H1 (cell line): ENCODE data around the gene GJD4. TPM values are rescaled to one million over a fixed set of nuclear protein-coding genes. Genes with fewer than 3 reads are reported as not detected.

Source experiments
- CTCF ChIA-PET: fragments of 300-600 bp; sonication (Branson Sonifier 250); formaldehyde crosslinking; loops from one replicate; lab custom pipeline; 2021; ENCODE audit not compliant: partially characterized antibody; lab: Charles Lee
- POLR2A ChIA-PET: fragments of 300-600 bp; sonication (Branson Sonifier 250); formaldehyde crosslinking; loops from one replicate; lab custom pipeline; 2021; ENCODE audit warnings: inconsistent platforms; ENCODE audit not compliant: partially characterized antibody; lab: Charles Lee
- DNase-seq, 2 experiments: peaks; one replicate each; pipeline versions ENCODE4 v3.0.0 to v3.0.0-alpha.2; 2010 to 2022; ENCODE audit warnings: low spot score in 2 of 2, low read depth in 1 of 2, mixed read lengths in 1 of 2
- FAIRE-seq: peaks from 2 replicates; lab custom pipeline; 2011; peaks lifted over from hg19 to GRCh38; lab: Jason Lieb, UNC
- H2AFZ ChIP-seq: 2 replicates; pipeline ENCODE4 v1.8.1; 2012; ENCODE audit warnings: low read length, inconsistent platforms
- H2AK5ac ChIP-seq: 2 replicates; pipeline ENCODE4 v1.6.1; 2013; ENCODE audit warnings: low read depth, low read length
- H2BK120ac ChIP-seq: replicated peaks from 2 replicates; pipeline ENCODE3; 2013; ENCODE audit warnings: low read depth, low read length, inconsistent platforms
- H2BK12ac ChIP-seq: 2 replicates; pipeline ENCODE4 v1.6.1; 2013; ENCODE audit warnings: low read depth, low read length
- H2BK15ac ChIP-seq: 2 replicates; pipeline ENCODE4 v1.6.1; 2013; ENCODE audit warnings: low read length
- H2BK20ac ChIP-seq: 2 replicates; pipeline ENCODE4 v1.6.1; 2013; ENCODE audit warnings: low read length
- H2BK5ac ChIP-seq: 2 replicates; pipeline ENCODE4 v1.6.1; 2013; ENCODE audit warnings: low read depth, low read length
- H3K14ac ChIP-seq: 2 replicates; pipeline ENCODE4 v1.6.1; 2013; ENCODE audit warnings: inconsistent platforms; ENCODE audit not compliant: insufficient read length
- H3K18ac ChIP-seq: 2 replicates; pipeline ENCODE4 v1.6.1; 2013; ENCODE audit warnings: low read length; ENCODE audit errors: extremely low read depth
- H3K23ac ChIP-seq: 2 replicates; pipeline ENCODE4 v1.6.1; 2013; ENCODE audit warnings: inconsistent platforms; ENCODE audit not compliant: insufficient read length
- H3K23me2 ChIP-seq: 2 replicates; pipeline ENCODE4 v1.6.1; 2013; ENCODE audit warnings: low read depth, low read length
- H3K27ac ChIP-seq: 2 replicates; pipeline ENCODE4 v1.6.1; 2011; ENCODE audit warnings: low read depth, low read length, inconsistent platforms
- H3K27me3 ChIP-seq, 4 experiments: replicated peaks in 1 of 4; 1 replicate in 1 of 4; 2 replicates in 3 of 4; pipeline versions ENCODE4 v1.6.1 to v1.8.1; 2011 to 2013; ENCODE audit warnings: low read length in 3 of 4, mild to moderate bottlenecking in 3 of 4, inconsistent platforms in 2 of 4, mixed read lengths in 2 of 4, moderate library complexity in 1 of 4; ENCODE audit not compliant: control insufficient read depth in 3 of 4, insufficient read depth in 3 of 4; ENCODE audit errors: extremely low read depth in 1 of 4
- H3K36me3 ChIP-seq, 4 experiments: 2 replicates each; pipeline versions ENCODE4 v1.6.1 to v1.8.1; 2011 to 2013; ENCODE audit warnings: mild to moderate bottlenecking in 4 of 4, low read length in 3 of 4, moderate library complexity in 2 of 4, control low read depth in 1 of 4, inconsistent platforms in 1 of 4; ENCODE audit not compliant: insufficient read depth in 4 of 4, control insufficient read depth in 2 of 4
- H3K4ac ChIP-seq: replicated peaks from 2 replicates; pipeline ENCODE3; 2013; ENCODE audit warnings: low read length, low read depth, mixed read lengths, inconsistent platforms; ENCODE audit not compliant: insufficient read length
- H3K4me1 ChIP-seq, 4 experiments: replicated peaks in 1 of 4; 1 replicate in 1 of 4; 2 replicates in 3 of 4; pipeline versions ENCODE4 v1.6.1 to v1.8.1; 2011 to 2013; ENCODE audit warnings: low read length in 3 of 4, inconsistent platforms in 2 of 4, mixed read lengths in 1 of 4; ENCODE audit not compliant: insufficient read depth in 4 of 4, control insufficient read depth in 3 of 4
- H3K4me2 ChIP-seq, 2 experiments: 2 replicates each; pipeline versions ENCODE4 v1.6.1 to v1.8.1; 2011 to 2013; ENCODE audit warnings: low read depth in 2 of 2, low read length in 2 of 2, control low read depth in 1 of 2, inconsistent platforms in 1 of 2, mild to moderate bottlenecking in 1 of 2; ENCODE audit not compliant: insufficient read depth in 1 of 2
- H3K4me3 ChIP-seq, 4 experiments: fragments of 200-600, 300-600 bp in 1 of 4; sonication (generic), shearing (Covaris generic), sonication (Bioruptor Twin) in 1 of 4; 2 replicates each; pipeline versions ENCODE4 v1.5.1 to v1.8.1; 2011 to 2016; ENCODE audit warnings: low read length in 4 of 4, low read depth in 3 of 4, control low read depth in 2 of 4, inconsistent platforms in 2 of 4, mild to moderate bottlenecking in 2 of 4, mixed read lengths in 1 of 4, moderate library complexity in 1 of 4; ENCODE audit not compliant: insufficient read depth in 2 of 4; ENCODE audit errors: extremely low read depth in 1 of 4
- H3K56ac ChIP-seq: replicated peaks from 2 replicates; pipeline ENCODE3; 2013; ENCODE audit warnings: low read depth, mild to moderate bottlenecking, mixed read lengths, low read length, inconsistent platforms; ENCODE audit not compliant: insufficient read length
- H3K79me1 ChIP-seq: 2 replicates; pipeline ENCODE4 v1.6.1; 2013; ENCODE audit warnings: low read depth, low read length, control low read depth
- H3K79me2 ChIP-seq, 2 experiments: 2 replicates each; pipeline versions ENCODE4 v1.6.1 to v1.8.1; 2012 to 2013; ENCODE audit warnings: low read length in 2 of 2, mild to moderate bottlenecking in 2 of 2, inconsistent platforms in 1 of 2; ENCODE audit not compliant: insufficient read depth in 2 of 2, control insufficient read depth in 1 of 2
- H3K9ac ChIP-seq, 4 experiments: replicated peaks in 1 of 4; 1 replicate in 1 of 4; 2 replicates in 3 of 4; pipeline versions ENCODE4 v1.6.1 to v1.8.1; 2011 to 2013; ENCODE audit warnings: low read depth in 3 of 4, low read length in 3 of 4, control low read depth in 2 of 4, mild to moderate bottlenecking in 2 of 4, moderate library complexity in 2 of 4, inconsistent platforms in 1 of 4; ENCODE audit errors: extremely low read depth in 1 of 4
- H3K9me3 ChIP-seq, 2 experiments: 2 replicates each; pipeline versions ENCODE4 v1.6.1 to v1.8.1; 2012 to 2013; ENCODE audit warnings: mild to moderate bottlenecking in 2 of 2, moderate library complexity in 2 of 2, control low read depth in 1 of 2, inconsistent platforms in 1 of 2, low read depth in 1 of 2, low read length in 1 of 2, mixed read lengths in 1 of 2; ENCODE audit not compliant: insufficient read depth in 2 of 2
- H4K20me1 ChIP-seq, 2 experiments: replicated peaks in 1 of 2; 2 replicates each; pipeline versions ENCODE3 to v1.8.1; 2011 to 2013; ENCODE audit warnings: inconsistent platforms in 2 of 2, low read length in 2 of 2, mild to moderate bottlenecking in 1 of 2; ENCODE audit not compliant: insufficient read depth in 2 of 2, control insufficient read depth in 1 of 2
- H4K5ac ChIP-seq: 2 replicates; pipeline ENCODE4 v1.6.1; 2013; ENCODE audit warnings: low read length, low read depth, mixed read lengths, inconsistent platforms; ENCODE audit not compliant: insufficient read length
- H4K8ac ChIP-seq: 2 replicates; pipeline ENCODE4 v1.8.0; 2013; ENCODE audit warnings: mild to moderate bottlenecking, moderate library complexity, low read length, inconsistent platforms; ENCODE audit not compliant: insufficient read depth; ENCODE audit errors: extremely low read depth
- H4K91ac ChIP-seq: replicated peaks from 2 replicates; pipeline ENCODE3; 2013; ENCODE audit warnings: low read length, mixed read lengths, inconsistent platforms; ENCODE audit not compliant: insufficient read length
- CTBP2 ChIP-seq: IDR thresholded peaks from 2 replicates; pipeline ENCODE4 v1.7.0; 2011; ENCODE audit warnings: borderline replicate concordance, mild to moderate bottlenecking, moderate library complexity, mixed read lengths, low read length; ENCODE audit not compliant: insufficient read depth, insufficient read length
- CTCF ChIP-seq, 3 experiments: IDR thresholded peaks; 1 replicate in 2 of 3; 2 replicates in 1 of 3; pipeline versions ENCODE4 v1.5.1 to v1.6.1; 2011; ENCODE audit warnings: low read length in 3 of 3, mild to moderate bottlenecking in 3 of 3, inconsistent platforms in 2 of 3, low read depth in 1 of 3, moderate library complexity in 1 of 3; ENCODE audit not compliant: insufficient read depth in 1 of 3; ENCODE audit errors: control extremely low read depth in 1 of 3
- GTF2F1 ChIP-seq: IDR thresholded peaks from 2 replicates; pipeline ENCODE4 v1.6.1; 2012; ENCODE audit warnings: low read depth, low read length, improper control_type of control experiment, borderline replicate concordance
- KDM4A ChIP-seq: IDR thresholded peaks from one replicate; pipeline ENCODE4 v1.7.1; 2012; ENCODE audit warnings: low read depth, mild to moderate bottlenecking, moderate library complexity, low read length, inconsistent platforms; ENCODE audit not compliant: severe bottlenecking
- WGBS, 2 experiments: shearing (Covaris generic) in 1 of 2; methylation state at CpG; one replicate each; pipeline versions ENCODE4 v1.1.6 to v1.1.7; 2013 to 2015; ENCODE audit warnings: low lambda C conversion rate in 2 of 2, mixed read lengths in 2 of 2, inconsistent platforms in 1 of 2, low coverage in 1 of 2, missing lambda C conversion rate in 1 of 2; ENCODE audit not compliant: insufficient replicate concordance in 2 of 2, insufficient coverage in 1 of 2, insufficient read length in 1 of 2; ENCODE audit errors: extremely low coverage in 1 of 2, missing lambda C conversion rate in 1 of 2; 5-methylcytosine and 5-hydroxymethylcytosine counted together
- polyA plus RNA-seq, 7 experiments: library from polyadenylated mRNA; depleted of rRNA in 3 of 7; stranded (reverse) in 5 of 7; unstranded in 2 of 7; fragments of >200 nt in 5 of 7; fragments of 200-250 nt in 2 of 7; gene quantifications; 1 replicate in 5 of 7; 2 replicates in 1 of 7; 4 replicates in 1 of 7; pipeline versions ENCODE4 v1.2.1 to v1.2.3, GENCODE V29; 2011 to 2013; ENCODE audit warnings: missing spikeins in 2 of 7, mixed read lengths in 2 of 7
- total RNA-seq: library from RNA; stranded (reverse); fragmentation: NEBNext Ultra II Directional; extraction: Animal tissue kit (Norgen Biotek cat#: 25700); gene quantifications from 2 replicates; pipeline ENCODE4 v1.2.1, GENCODE V29; 2021

Gene GJD4
- total and polyA plus RNA-seq, 2 of the 8 experiments (the other 6 are each of a cell fraction or from before 2014, with no cell fraction given) = not detected

GRCh38 chr10:35642793-35643114, 37.6 kb downstream of the GJD4 start:
- Histone ChIP-seq H4K91ac (no peak overlapping the region), H3K36me3 (no peaks in the 10 kb centered on the region), H3K27ac (no peak overlapping the region), H2BK15ac (no peak overlapping the region), H3K9me3 (no peaks in the 10 kb centered on the region; a peak in 2 of 4 replicates), H2BK12ac (no peak overlapping the region), H3K4me2 (peak overlapping the region; percentile 58 to 99), H3K18ac (peak overlapping the region; percentile 78), H3K79me2 (peaks cover 0 to 3% of the 10 kb centered on the region in 2 experiments; a peak in 1 of 4 replicates), H2BK20ac (no peak overlapping the region), H3K27me3 (peaks cover 3 to 13% (median 6%) of the 10 kb centered on the region in 4 experiments), H2AFZ (no peak overlapping the region), H3K79me1 (no peaks in the 10 kb centered on the region), H3K56ac (no peak overlapping the region), H3K14ac (no peak overlapping the region), H3K23me2 (peaks cover 34% of the 10 kb centered on the region), H4K20me1 (peaks cover 3 to 8% of the 10 kb centered on the region in 2 experiments), H2BK120ac (no peak overlapping the region), H2BK5ac (no peak overlapping the region), H2AK5ac (no peak overlapping the region), H3K9ac (no peak overlapping the region), H3K23ac (no peak overlapping the region), H4K5ac (no peak overlapping the region), H4K8ac (peak overlapping the region; percentile 41; the same call in 1 of the 2 replicates), H3K4me1 (peaks cover 0 to 17% (median 10%) of the 10 kb centered on the region in 4 experiments; a peak in 6 of 7 replicates), H3K4me3 (peak overlapping the region; percentile 63 to 82 (median 67)), H3K4ac (no peak overlapping the region)
- ChIA-PET CTCF (no interaction called here), POLR2A (no interaction called here)
- DNase-seq = no peak
- FAIRE-seq = no peak
- 3% methylated on average over 11 of the region's 17 CpGs; no CpG with 5 or more reads in 1 of the 2 experiments for WGBS, 2 experiments
- TF ChIP-seq CTCF (IDR thresholded peaks at IDR 0.05; ENCODE audit: control extremely low read depth in 1 of 3, insufficient read depth in 1 of 3, low read depth in 1 of 3, low read length in 3 of 3) (no peak), KDM4A (peak; percentile 4), GTF2F1 (no peak), CTBP2 (no peak)
